SK-N-SH treated with all-trans-retinoic acid at 6 μM for 48 hours (cell line): ENCODE data around the gene DAD1.

Experiments used
- ATAC-seq: fragments of 200-7000 bp; cut with Tn5 transposase; 3 replicates; pipeline ENCODE4 v1.9.1; 2020; ENCODE audit warnings: mild to moderate bottlenecking, moderate library complexity
- ARNTL ChIP-seq: fragments of 450-650 bp; formaldehyde crosslinking; IDR thresholded peaks from 2 replicates; pipeline ENCODE4 v1.5.0; 2020; ENCODE audit warnings: low read depth, mild to moderate bottlenecking, moderate library complexity, borderline replicate concordance
- BACH2 ChIP-seq: fragments of 250-450 bp; sonication (Bioruptor Pico); IDR thresholded peaks from 2 replicates; pipeline ENCODE4 v1.9.0; 2021; ENCODE audit warnings: mild to moderate bottlenecking, borderline replicate concordance
- CSDC2 ChIP-seq: fragments of 250-450 bp; sonication (Bioruptor Pico); IDR thresholded peaks from 2 replicates; pipeline ENCODE4 v1.5.0; 2020; ENCODE audit warnings: mild to moderate bottlenecking, moderate library complexity
- ESRRG ChIP-seq: fragments of 250-450 bp; sonication (Bioruptor Pico); IDR thresholded peaks from 2 replicates; pipeline ENCODE4 v1.6.1; 2021; ENCODE audit warnings: mild to moderate bottlenecking
- GLIS3 ChIP-seq: fragments of 250-450 bp; sonication (Bioruptor Pico); IDR thresholded peaks from 2 replicates; pipeline ENCODE4 v1.5.0; 2020; ENCODE audit warnings: mild to moderate bottlenecking, moderate library complexity
- ISL1 ChIP-seq: fragments of 250-450 bp; sonication (Bioruptor Pico); IDR thresholded peaks from 2 replicates; pipeline ENCODE4 v2.1.2; 2022; ENCODE audit warnings: mild to moderate bottlenecking, moderate library complexity
- OSR1 ChIP-seq: fragments of 250-450 bp; sonication (Bioruptor Pico); IDR thresholded peaks from 2 replicates; pipeline ENCODE4 v1.8.0; 2022; ENCODE audit warnings: moderate library complexity, mild to moderate bottlenecking, inconsistent platforms
- PATZ1 ChIP-seq: fragments of 250-450 bp; sonication (Bioruptor Pico); IDR thresholded peaks from 2 replicates; pipeline ENCODE4 v1.8.0; 2020; ENCODE audit warnings: mild to moderate bottlenecking, moderate library complexity, borderline replicate concordance
- POU6F1 ChIP-seq: fragments of 250-450 bp; sonication (Bioruptor Pico); IDR thresholded peaks from 2 replicates; pipeline ENCODE4 v1.8.0; 2021; ENCODE audit warnings: low read depth, mild to moderate bottlenecking, moderate library complexity, borderline replicate concordance
- PPARA ChIP-seq: fragments of 250-450 bp; sonication (Bioruptor Pico); IDR thresholded peaks from 2 replicates; pipeline ENCODE4 v1.5.0; 2020; ENCODE audit warnings: mild to moderate bottlenecking, borderline replicate concordance
- RARB ChIP-seq: fragments of 250-450 bp; sonication (Bioruptor Pico); IDR thresholded peaks from 2 replicates; pipeline ENCODE4 v1.8.0; 2021; ENCODE audit warnings: mild to moderate bottlenecking, moderate library complexity
- SNAI2 ChIP-seq: fragments of 250-450 bp; sonication (Bioruptor Pico); IDR thresholded peaks from 2 replicates; pipeline ENCODE4 v1.5.0; 2020; ENCODE audit warnings: mild to moderate bottlenecking, moderate library complexity
- TCF4 ChIP-seq: fragments of 250-450 bp; sonication (Bioruptor Pico); IDR thresholded peaks from 2 replicates; pipeline ENCODE4 v1.8.0; 2021; ENCODE audit warnings: mild to moderate bottlenecking, moderate library complexity, borderline replicate concordance
- TOX ChIP-seq: fragments of 250-450 bp; sonication (Bioruptor Pico); IDR thresholded peaks from 2 replicates; pipeline ENCODE4 v1.8.0; 2021; ENCODE audit warnings: mild to moderate bottlenecking, moderate library complexity, borderline replicate concordance
- TSHZ2 ChIP-seq: fragments of 250-450 bp; sonication (Bioruptor Pico); IDR thresholded peaks from 2 replicates; pipeline ENCODE4 v1.5.0; 2020; ENCODE audit warnings: mild to moderate bottlenecking, moderate library complexity
- ZC3H10 ChIP-seq: fragments of 250-450 bp; sonication (Bioruptor Pico); IDR thresholded peaks from 2 replicates; pipeline ENCODE4 v1.5.1; 2021; ENCODE audit warnings: mild to moderate bottlenecking, moderate library complexity
- ZFP3 ChIP-seq: fragments of 250-450 bp; sonication (Bioruptor Pico); IDR thresholded peaks from 2 replicates; pipeline ENCODE4 v1.5.0; 2020; ENCODE audit warnings: mild to moderate bottlenecking, moderate library complexity
- ZFP30 ChIP-seq: fragments of 450-650 bp; formaldehyde crosslinking; IDR thresholded peaks from 2 replicates; pipeline ENCODE4 v1.5.0; 2022; ENCODE audit warnings: mild to moderate bottlenecking, moderate library complexity
- ZNF565 ChIP-seq: fragments of 450-650 bp; formaldehyde crosslinking; conservative IDR thresholded peaks from 2 replicates; pipeline ENCODE4 v1.5.0; 2020; ENCODE audit warnings: low read depth, mild to moderate bottlenecking, moderate library complexity
- ZNF70 ChIP-seq: fragments of 450-650 bp; formaldehyde crosslinking; IDR thresholded peaks from 2 replicates; pipeline ENCODE4 v1.5.0; 2020; ENCODE audit warnings: mild to moderate bottlenecking, moderate library complexity
- ZNF8 ChIP-seq: fragments of 450-650 bp; formaldehyde crosslinking; IDR thresholded peaks from 2 replicates; pipeline ENCODE4 v1.5.0; 2020; ENCODE audit warnings: mild to moderate bottlenecking, moderate library complexity
- TF ChIP-seq, protein P1 (sequence below): fragments of 250-450 bp; sonication (Bioruptor Pico); IDR thresholded peaks from 2 replicates; pipeline ENCODE4 v1.5.1; 2020; ENCODE audit warnings: low read depth, mild to moderate bottlenecking, moderate library complexity
- TF ChIP-seq, protein P2 (sequence below): fragments of 250-450 bp; sonication (Bioruptor Pico); IDR thresholded peaks from 2 replicates; pipeline ENCODE4 v1.5.1; 2021; ENCODE audit warnings: mild to moderate bottlenecking, moderate library complexity

Gene DAD1

DNA sequence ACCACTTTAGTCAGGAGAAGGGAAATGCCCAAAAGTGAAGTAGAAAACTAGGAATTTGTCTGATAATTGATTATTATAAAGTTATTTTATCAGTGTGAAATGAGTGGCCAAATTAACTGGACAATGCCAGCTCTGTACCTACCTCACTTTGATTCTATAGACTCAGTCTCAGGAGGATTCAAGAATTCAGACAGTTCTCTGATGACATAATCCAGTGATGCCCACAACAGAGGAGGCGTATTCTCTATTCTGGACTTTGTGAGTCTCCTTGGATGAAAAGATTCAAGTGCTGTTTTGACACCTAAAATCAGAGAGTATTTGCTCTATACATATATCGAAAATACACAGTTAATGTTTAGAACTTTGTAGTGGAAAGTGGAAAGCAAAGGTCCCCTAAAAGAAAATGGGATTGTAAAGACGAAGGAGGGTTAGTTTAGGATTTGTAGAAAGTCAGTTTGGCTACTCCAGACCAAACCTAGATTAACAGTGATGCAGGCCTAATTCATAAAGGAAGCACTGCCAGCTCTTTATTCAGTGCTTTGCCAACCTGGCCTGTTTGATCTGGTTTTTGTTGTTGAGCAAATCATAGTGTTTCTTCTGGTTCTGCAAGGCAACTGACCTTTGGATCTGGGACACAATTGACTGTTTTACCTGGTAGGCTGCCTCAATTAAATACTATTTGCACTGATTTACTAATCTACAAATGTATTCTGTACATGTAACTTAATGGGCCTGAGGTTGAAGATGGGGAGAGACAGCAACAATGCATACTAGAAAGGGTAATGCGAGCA, 67.4 kb downstream of the DAD1 start:
- ATAC-seq, result no peak
- TF ChIP-seq ZFP30 (CRISPR knock-in tag), result no peak
- TF ChIP-seq SNAI2 (CRISPR knock-in tag), result no peak

DNA sequence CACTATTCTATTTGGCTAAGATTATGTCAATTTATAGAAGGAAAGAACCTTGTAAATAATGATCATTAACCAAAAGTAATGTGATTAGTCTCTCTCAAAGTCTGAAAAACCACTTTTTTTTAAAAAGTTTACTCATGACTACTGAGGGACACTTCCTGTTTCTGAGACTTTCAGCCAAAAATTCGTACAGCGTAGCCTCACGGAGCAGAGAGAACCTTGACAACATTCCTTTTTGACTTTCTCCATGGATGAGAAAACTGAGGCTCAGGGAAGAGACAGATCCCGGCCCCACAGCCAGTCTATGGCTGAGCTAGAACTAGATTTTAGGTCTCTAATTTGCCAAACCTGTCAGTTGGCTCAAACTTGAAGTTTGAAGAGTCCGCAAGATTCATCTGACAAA, 68.2 kb downstream of the DAD1 start:
- no peak for TF ChIP-seq ESRRG (CRISPR knock-in tag)
- TF ChIP-seq ZC3H10 (CRISPR knock-in tag), result no peak
- TF ChIP-seq, protein P1, sequence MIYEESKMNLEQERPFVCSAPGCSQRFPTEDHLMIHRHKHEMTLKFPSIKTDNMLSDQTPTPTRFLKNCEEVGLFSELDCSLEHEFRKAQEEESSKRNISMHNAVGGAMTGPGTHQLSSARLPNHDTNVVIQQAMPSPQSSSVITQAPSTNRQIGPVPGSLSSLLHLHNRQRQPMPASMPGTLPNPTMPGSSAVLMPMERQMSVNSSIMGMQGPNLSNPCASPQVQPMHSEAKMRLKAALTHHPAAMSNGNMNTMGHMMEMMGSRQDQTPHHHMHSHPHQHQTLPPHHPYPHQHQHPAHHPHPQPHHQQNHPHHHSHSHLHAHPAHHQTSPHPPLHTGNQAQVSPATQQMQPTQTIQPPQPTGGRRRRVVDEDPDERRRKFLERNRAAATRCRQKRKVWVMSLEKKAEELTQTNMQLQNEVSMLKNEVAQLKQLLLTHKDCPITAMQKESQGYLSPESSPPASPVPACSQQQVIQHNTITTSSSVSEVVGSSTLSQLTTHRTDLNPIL, result no peak
- no peak for TF ChIP-seq ISL1 (CRISPR knock-in tag)
- TF ChIP-seq POU6F1 (CRISPR knock-in tag), result no peak
- no peak for TF ChIP-seq RARB (CRISPR knock-in tag)
- TF ChIP-seq OSR1 (CRISPR knock-in tag), result no peak
- no peak for TF ChIP-seq BACH2
- no peak for TF ChIP-seq PPARA
- no peak for TF ChIP-seq ZFP30 (CRISPR knock-in tag)
- TF ChIP-seq ZNF8 (CRISPR knock-in tag), result no peak
- no peak for TF ChIP-seq TSHZ2 (CRISPR knock-in tag)
- no peak for ATAC-seq

DNA sequence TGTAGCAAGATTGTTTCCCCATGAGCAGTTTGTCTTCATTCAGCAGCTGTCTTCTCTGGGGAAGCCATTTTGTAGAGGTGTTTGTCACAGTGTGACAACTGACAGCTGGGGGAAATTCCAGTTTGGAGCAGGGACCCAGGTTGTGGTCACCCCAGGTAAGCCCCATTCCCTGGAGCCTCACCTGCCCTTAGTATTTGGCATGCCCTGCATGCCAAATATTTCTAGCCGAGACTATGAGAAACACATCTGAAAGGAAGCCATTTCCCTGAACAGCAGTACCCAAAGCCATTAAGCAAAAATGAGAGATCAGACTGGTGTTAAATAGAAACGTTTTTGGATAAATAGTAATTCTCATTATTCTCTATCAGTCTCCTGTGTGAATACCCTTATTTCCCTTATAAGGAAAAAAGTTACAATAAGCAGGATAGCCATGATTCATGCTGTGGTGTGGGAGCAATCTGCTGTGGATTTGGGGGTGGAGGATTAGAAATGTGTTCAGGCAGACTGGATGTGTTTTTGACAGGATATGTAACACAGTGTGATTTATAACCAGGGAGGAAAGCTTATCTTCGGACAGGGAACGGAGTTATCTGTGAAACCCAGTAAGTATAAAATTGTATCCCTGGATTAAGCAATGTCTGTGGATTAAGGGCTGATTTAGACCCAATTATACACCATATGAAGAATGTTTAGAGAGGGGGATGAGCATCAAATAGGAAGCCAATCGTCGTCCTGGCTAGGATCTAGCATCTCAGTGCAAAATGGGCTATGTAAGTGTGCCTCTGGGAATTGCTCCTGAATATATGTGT, 68.9 kb downstream of the DAD1 start:
- ATAC-seq, result no peak
- no peak for TF ChIP-seq CSDC2 (CRISPR knock-in tag)

- ATAC-seq, result no peak
- TF ChIP-seq, protein P2, sequence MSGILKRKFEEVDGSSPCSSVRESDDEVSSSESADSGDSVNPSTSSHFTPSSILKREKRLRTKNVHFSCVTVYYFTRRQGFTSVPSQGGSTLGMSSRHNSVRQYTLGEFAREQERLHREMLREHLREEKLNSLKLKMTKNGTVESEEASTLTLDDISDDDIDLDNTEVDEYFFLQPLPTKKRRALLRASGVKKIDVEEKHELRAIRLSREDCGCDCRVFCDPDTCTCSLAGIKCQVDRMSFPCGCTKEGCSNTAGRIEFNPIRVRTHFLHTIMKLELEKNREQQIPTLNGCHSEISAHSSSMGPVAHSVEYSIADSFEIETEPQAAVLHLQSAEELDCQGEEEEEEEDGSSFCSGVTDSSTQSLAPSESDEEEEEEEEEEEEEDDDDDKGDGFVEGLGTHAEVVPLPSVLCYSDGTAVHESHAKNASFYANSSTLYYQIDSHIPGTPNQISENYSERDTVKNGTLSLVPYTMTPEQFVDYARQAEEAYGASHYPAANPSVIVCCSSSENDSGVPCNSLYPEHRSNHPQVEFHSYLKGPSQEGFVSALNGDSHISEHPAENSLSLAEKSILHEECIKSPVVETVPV (CRISPR knock-in tag), result no peak
- TF ChIP-seq ZNF70 (CRISPR knock-in tag) (no peak), ZNF565 (CRISPR knock-in tag) (no peak), POU6F1 (CRISPR knock-in tag) (no peak), SNAI2 (CRISPR knock-in tag) (no peak), PATZ1 (CRISPR knock-in tag) (no peak), BACH2 (no peak), ZC3H10 (CRISPR knock-in tag) (no peak), RARB (CRISPR knock-in tag) (no peak), TOX (CRISPR knock-in tag) (no peak), CSDC2 (CRISPR knock-in tag) (no peak), ESRRG (CRISPR knock-in tag) (no peak), PPARA (no peak), TCF4 (CRISPR knock-in tag) (no peak), GLIS3 (CRISPR knock-in tag) (no peak), ZFP3 (CRISPR knock-in tag) (no peak), ARNTL (CRISPR knock-in tag) (no peak), ZFP30 (CRISPR knock-in tag) (no peak)
- TF ChIP-seq, protein P1, result no peak
These were observed 71.0 kb downstream of the DAD1 start for GRCh38 chr14:22518073-22518472.
